KMS-11 (cell line): ENCODE results near the gene PTGES2.

Source experiments
- H2AFZ ChIP-seq: fragments of 200-600 bp; sonication (generic); 2 replicates; pipeline ENCODE4 v1.6.1; 2016; ENCODE audit warnings: antibody characterized with exemption, mixed run types, low read depth
- H3K27ac ChIP-seq: fragments of 200-600 bp; sonication (generic); 2 replicates; pipeline ENCODE4 v1.6.1; 2016; ENCODE audit warnings: mild to moderate bottlenecking, mixed run types
- H3K27me3 ChIP-seq: fragments of 200-600 bp; sonication (generic); 2 replicates; pipeline ENCODE4 v1.6.1; 2017; ENCODE audit warnings: mild to moderate bottlenecking, low read depth, mixed run types, moderate library complexity; ENCODE audit not compliant: insufficient read depth
- H3K36me3 ChIP-seq: fragments of 200-600 bp; sonication (generic); 2 replicates; pipeline ENCODE4 v1.6.1; 2017; ENCODE audit warnings: mild to moderate bottlenecking, mixed run types; ENCODE audit not compliant: insufficient read depth
- H3K4me1 ChIP-seq: fragments of 200-600 bp; sonication (generic); 2 replicates; pipeline ENCODE4 v1.6.1; 2016; ENCODE audit warnings: mild to moderate bottlenecking, low read depth, mixed run types; ENCODE audit not compliant: poor library complexity, severe bottlenecking
- H3K4me2 ChIP-seq: fragments of 200-600 bp; sonication (generic); 2 replicates; pipeline ENCODE4 v1.7.0; 2016; ENCODE audit warnings: mild to moderate bottlenecking, mixed run types
- H3K4me3 ChIP-seq: fragments of 200-600 bp; sonication (generic); IDR thresholded peaks from 2 replicates; pipeline ENCODE4 v1.6.1; 2017; ENCODE audit warnings: low read depth, low read length, mixed read lengths; ENCODE audit not compliant: insufficient read depth
- H3K79me2 ChIP-seq: fragments of 200-600 bp; sonication (generic); 2 replicates; pipeline ENCODE4 v1.6.1; 2016; ENCODE audit warnings: low read depth, mixed run types; ENCODE audit not compliant: insufficient read depth
- H3K9ac ChIP-seq: fragments of 200-600 bp; sonication (generic); 2 replicates; pipeline ENCODE4 v1.6.1; 2016; ENCODE audit warnings: mild to moderate bottlenecking, mixed run types
- H4K20me1 ChIP-seq: fragments of 200-600 bp; sonication (generic); 2 replicates; pipeline ENCODE4 v1.6.1; 2016; ENCODE audit warnings: mild to moderate bottlenecking, mixed run types; ENCODE audit not compliant: insufficient read depth
- TF ChIP-seq, protein P1 (sequence below): fragments of 200-600 bp; sonication (generic); conservative IDR thresholded peaks from 2 replicates; pipeline ENCODE4 v1.6.1; 2017; ENCODE audit warnings: low read depth, mild to moderate bottlenecking, antibody characterized with exemption, low read length, moderate library complexity, mixed read lengths

The PTGES2 gene

GRCh38 chr9:128108269-128109049, 19.1 kb downstream of the PTGES2 start:
- no peak overlapping the region for H3K9ac ChIP-seq
- no peaks in the 10 kb centered on the region for H3K27me3 ChIP-seq
- H3K36me3 ChIP-seq = no peaks in the 10 kb centered on the region
- H3K4me2 ChIP-seq = no peak overlapping the region
- no peaks in the 10 kb centered on the region for H3K79me2 ChIP-seq
- H3K27ac ChIP-seq = no peak overlapping the region
- H3K4me3 ChIP-seq = no peak overlapping the region
- no peak overlapping the region for H2AFZ ChIP-seq
- TF ChIP-seq, protein P1, sequence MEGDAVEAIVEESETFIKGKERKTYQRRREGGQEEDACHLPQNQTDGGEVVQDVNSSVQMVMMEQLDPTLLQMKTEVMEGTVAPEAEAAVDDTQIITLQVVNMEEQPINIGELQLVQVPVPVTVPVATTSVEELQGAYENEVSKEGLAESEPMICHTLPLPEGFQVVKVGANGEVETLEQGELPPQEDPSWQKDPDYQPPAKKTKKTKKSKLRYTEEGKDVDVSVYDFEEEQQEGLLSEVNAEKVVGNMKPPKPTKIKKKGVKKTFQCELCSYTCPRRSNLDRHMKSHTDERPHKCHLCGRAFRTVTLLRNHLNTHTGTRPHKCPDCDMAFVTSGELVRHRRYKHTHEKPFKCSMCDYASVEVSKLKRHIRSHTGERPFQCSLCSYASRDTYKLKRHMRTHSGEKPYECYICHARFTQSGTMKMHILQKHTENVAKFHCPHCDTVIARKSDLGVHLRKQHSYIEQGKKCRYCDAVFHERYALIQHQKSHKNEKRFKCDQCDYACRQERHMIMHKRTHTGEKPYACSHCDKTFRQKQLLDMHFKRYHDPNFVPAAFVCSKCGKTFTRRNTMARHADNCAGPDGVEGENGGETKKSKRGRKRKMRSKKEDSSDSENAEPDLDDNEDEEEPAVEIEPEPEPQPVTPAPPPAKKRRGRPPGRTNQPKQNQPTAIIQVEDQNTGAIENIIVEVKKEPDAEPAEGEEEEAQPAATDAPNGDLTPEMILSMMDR = no peak
- H3K4me1 ChIP-seq = peaks cover 11% of the 10 kb centered on the region
- no peaks in the 10 kb centered on the region for H4K20me1 ChIP-seq

- Histone ChIP-seq H3K4me1 (peaks cover 19% of the 10 kb centered on the region), H3K27me3 (no peaks in the 10 kb centered on the region)
- TF ChIP-seq, protein P1 = no peak
Observed at GRCh38 chr9:128107468-128108268, 19.9 kb downstream of the PTGES2 start.

GRCh38 chr9:128106940-128107467, 20.5 kb downstream of the PTGES2 start:
- TF ChIP-seq, protein P1 = no peak
- H3K79me2 ChIP-seq = no peaks in the 10 kb centered on the region
- H3K36me3 ChIP-seq = no peaks in the 10 kb centered on the region; the same call in 1 of the 2 replicates
- no peak overlapping the region for H3K4me3 ChIP-seq
- no peak overlapping the region for H3K4me2 ChIP-seq
- no peak overlapping the region for H2AFZ ChIP-seq
- no peak overlapping the region for H3K9ac ChIP-seq
- H3K4me1 ChIP-seq = peaks cover 22% of the 10 kb centered on the region
- no peak overlapping the region for H3K27ac ChIP-seq
- H4K20me1 ChIP-seq = no peaks in the 10 kb centered on the region
- H3K27me3 ChIP-seq = no peaks in the 10 kb centered on the region

More at GRCh38 chr9:128107468-128108268, 19.9 kb downstream of the PTGES2 start:
- no peaks in the 10 kb centered on the region for H3K79me2 ChIP-seq
- H3K4me3 ChIP-seq = no peak overlapping the region
- H2AFZ ChIP-seq = no peak overlapping the region
- no peak overlapping the region for H3K9ac ChIP-seq
- H3K27ac ChIP-seq = no peak overlapping the region
- H3K36me3 ChIP-seq = no peaks in the 10 kb centered on the region
- H4K20me1 ChIP-seq = no peaks in the 10 kb centered on the region
- H3K4me2 ChIP-seq = no peak overlapping the region

DNA sequence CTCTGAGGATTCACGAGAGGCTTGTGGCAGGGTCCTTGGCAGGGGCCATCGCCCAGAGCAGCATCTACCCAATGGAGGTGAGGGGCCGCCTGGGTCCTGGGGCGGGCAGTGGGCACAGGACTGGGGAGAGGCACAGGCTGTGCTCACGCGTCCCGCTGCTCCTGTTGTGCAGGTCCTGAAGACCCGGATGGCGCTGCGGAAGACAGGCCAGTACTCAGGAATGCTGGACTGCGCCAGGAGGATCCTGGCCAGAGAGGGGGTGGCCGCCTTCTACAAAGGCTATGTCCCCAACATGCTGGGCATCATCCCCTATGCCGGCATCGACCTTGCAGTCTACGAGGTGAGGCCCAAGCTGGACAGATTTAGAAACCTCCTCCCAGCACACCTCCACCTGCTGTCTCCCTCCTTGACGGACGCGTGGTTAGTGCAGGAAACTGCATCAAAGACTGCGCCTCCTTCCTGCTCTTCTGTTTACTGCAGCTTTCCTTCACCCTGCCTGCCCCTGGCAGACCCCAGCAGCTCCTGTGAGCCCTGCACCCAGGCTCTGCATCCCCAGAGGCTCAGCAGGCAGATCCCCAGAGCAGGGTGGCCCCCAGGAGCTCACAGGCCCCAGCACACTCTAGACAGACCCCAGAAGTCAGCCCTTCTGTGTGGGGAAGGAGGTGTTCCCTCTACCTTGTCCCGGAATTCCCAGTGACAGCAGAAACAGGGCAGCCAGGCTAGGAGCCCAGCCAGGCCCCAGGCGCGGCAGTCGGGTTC, 21.2 kb downstream of the PTGES2 start:
- H3K4me2 ChIP-seq = no peak overlapping the region
- no peak overlapping the region for H3K9ac ChIP-seq
- TF ChIP-seq, protein P1 = no peak
- H2AFZ ChIP-seq = no peak overlapping the region
- no peak overlapping the region for H3K4me3 ChIP-seq
- H3K4me1 ChIP-seq = peaks cover 22% of the 10 kb centered on the region
- H3K27me3 ChIP-seq = no peaks in the 10 kb centered on the region
- no peaks in the 10 kb centered on the region; the same call in 1 of the 2 replicates for H3K36me3 ChIP-seq
- H3K79me2 ChIP-seq = no peaks in the 10 kb centered on the region
- H4K20me1 ChIP-seq = no peaks in the 10 kb centered on the region
- no peak overlapping the region for H3K27ac ChIP-seq
